A549 treated with GW870086 at 1 μM for 4 hours (cell line): Measurements from ENCODE around the gene MRPL55. TPM values are rescaled to one million over a fixed set of nuclear protein-coding genes. Genes with fewer than 3 reads are reported as not detected.

Experiments
- total RNA-seq: library from RNA; stranded (reverse); fragments of 200-300 nt; extraction: Qiagen RNA extraction; gene quantifications from 5 replicates; pipeline ENCODE4 v1.2.3, GENCODE V29; 2022; ENCODE audit warnings: low read depth

MRPL55 gene
- 76.3 to 85.4 TPM (median 82.1 TPM) in 5 replicates for total RNA-seq

GRCh38 chr1:228109073-228109961, at the start of gene MRPL55:
MRPL55 (minus strand) TSS chr1:228109299; CDS start chr1:228108260, 1,039 bp downstream.

GRCh38 chr1:228149406-228150119, 40.5 kb upstream of the MRPL55 start, which contains the start of gene GJC2:
GJC2 (plus strand) TSS chr1:228149930; CDS start chr1:228157759, 7,829 bp downstream.

GRCh38 chr1:228139931-228140723, 31.0 kb upstream of the MRPL55 start, which contains the start of gene GUK1:
GUK1 (plus strand) TSS chr1:228140279; CDS start chr1:228140303, 24 bp downstream.

GRCh38 chr1:228102791-228103620, 6.1 kb downstream of the MRPL55 start, which contains the start of gene C1orf35:
C1orf35 (minus strand) TSS chr1:228103325; CDS start chr1:228103227, 98 bp downstream.

GRCh38 chr1:228082214-228082917, 26.7 kb downstream of the MRPL55 start, which contains the start of gene ARF1:
ARF1 (plus strand) TSS chr1:228082708; CDS start chr1:228097115, 14,407 bp downstream.

Other genes with a start within 250 kb of the MRPL55 start
- gene WNT9A, start 161.4 kb downstream of the MRPL55 start, total RNA-seq, result 6.1 to 8.5 TPM (median 7.8 TPM) in 5 replicates
- not detected in 5 replicates for gene WNT3A, start 102.3 kb downstream of the MRPL55 start, total RNA-seq
- 382 to 459 TPM (median 447 TPM) in 5 replicates for gene ARF1, start 26.6 kb downstream of the MRPL55 start, total RNA-seq
- 31.1 to 39.4 TPM (median 36.5 TPM) in 5 replicates for gene C1orf35, start 6.0 kb downstream of the MRPL55 start, total RNA-seq
- 135 to 151 TPM (median 145 TPM) in 5 replicates for gene GUK1, start 31.0 kb upstream of the MRPL55 start, total RNA-seq
- 0.17 to 0.53 TPM (median 0.40 TPM) in 5 replicates for gene GJC2, start 40.6 kb upstream of the MRPL55 start, total RNA-seq
- 3.7 to 6.1 TPM (median 5.5 TPM) in 5 replicates for gene IBA57, start 56.5 kb upstream of the MRPL55 start, total RNA-seq
- gene OBSCN, start 98.7 kb upstream of the MRPL55 start, total RNA-seq, result 3.6 to 6.2 TPM (median 4.4 TPM) in 5 replicates